Common myeloid progenitor, CD34-positive (primary cell): ENCODE results near the gene VWC2L. TPM values are rescaled to one million over a fixed set of nuclear protein-coding genes. Genes with fewer than 3 reads are reported as not detected.
A peak's percentile ranks its signal among the peaks of the same experiment; 100 is the strongest.

Experiments used
- CTCF ChIA-PET: fragments of 350-600 bp; sonication (Branson Sonifier 250); formaldehyde crosslinking; loops from one replicate; lab custom pipeline; 2021; ENCODE audit warnings: antibody characterized with exemption; lab: Charles Lee
- POLR2A ChIA-PET: fragments of 350-600 bp; sonication (Branson Sonifier 250); formaldehyde crosslinking; loops from one replicate; lab custom pipeline; 2021; ENCODE audit warnings: antibody characterized with exemption; lab: Charles Lee
- DNase-seq, 3 donors: peaks; one replicate each; pipeline versions ENCODE4 v3.0.0 to v3.0.0-alpha.2; 2013
- H3K27ac ChIP-seq, 2 experiments: 1 replicate in 1 of 2; 2 replicates in 1 of 2; pipeline ENCODE4 v1.7.0; 2013; ENCODE audit warnings: inconsistent platforms in 2 of 2, low read length in 2 of 2, mild to moderate bottlenecking in 2 of 2, low read depth in 1 of 2, moderate library complexity in 1 of 2; ENCODE audit not compliant: severe bottlenecking in 2 of 2, insufficient read depth in 1 of 2, poor library complexity in 1 of 2
- H3K27me3 ChIP-seq, 5 experiments: replicated peaks in 2 of 5; 1 replicate in 3 of 5; 2 replicates in 2 of 5; pipeline versions ENCODE4 v1.6.1 to v1.7.0; 2013; ENCODE audit warnings: low read length in 4 of 5, mild to moderate bottlenecking in 2 of 5, moderate library complexity in 2 of 5, inconsistent platforms in 1 of 5; ENCODE audit not compliant: insufficient read depth in 5 of 5, control insufficient read depth in 4 of 5
- H3K36me3 ChIP-seq, 4 experiments: 1 replicate in 2 of 4; 2 replicates in 2 of 4; pipeline versions ENCODE4 v1.6.1 to v1.7.0; 2013; ENCODE audit warnings: low read length in 3 of 4, control low read depth in 1 of 4, mild to moderate bottlenecking in 1 of 4; ENCODE audit not compliant: control insufficient read depth in 4 of 4, insufficient read depth in 4 of 4
- H3K4me1 ChIP-seq, 4 experiments: 1 replicate in 3 of 4; 2 replicates in 1 of 4; pipeline versions ENCODE4 v1.6.1 to v1.7.1; 2013; ENCODE audit warnings: low read length in 3 of 4, mild to moderate bottlenecking in 3 of 4, control low read depth in 1 of 4, inconsistent platforms in 1 of 4, moderate library complexity in 1 of 4; ENCODE audit not compliant: control insufficient read depth in 4 of 4, insufficient read depth in 4 of 4; ENCODE audit errors: control extremely low read depth in 1 of 4
- H3K4me3 ChIP-seq, 7 experiments: 1 replicate in 4 of 7; 2 replicates in 3 of 7; pipeline versions ENCODE4 v1.5.1 to v1.7.0; 2013; ENCODE audit warnings: mild to moderate bottlenecking in 7 of 7, low read length in 6 of 7, moderate library complexity in 6 of 7, inconsistent platforms in 2 of 7, low read depth in 2 of 7, control low read depth in 1 of 7; ENCODE audit not compliant: insufficient read depth in 4 of 7, control insufficient read depth in 1 of 7; ENCODE audit errors: extremely low read depth in 1 of 7
- H3K9me3 ChIP-seq, 5 experiments: 1 replicate in 4 of 5; 2 replicates in 1 of 5; pipeline versions ENCODE4 v1.6.1 to v1.7.1; 2013; ENCODE audit warnings: low read length in 4 of 5, mild to moderate bottlenecking in 2 of 5, inconsistent platforms in 1 of 5, low read depth in 1 of 5, moderate library complexity in 1 of 5; ENCODE audit not compliant: control insufficient read depth in 4 of 5, insufficient read depth in 2 of 5; ENCODE audit errors: control extremely low read depth in 1 of 5
- WGBS: methylation state at CpG from one replicate; pipeline ENCODE4 v1.1.5; 2013; ENCODE audit not compliant: insufficient coverage; 5-methylcytosine and 5-hydroxymethylcytosine counted together
- polyA plus RNA-seq: library from polyadenylated mRNA; unstranded; fragments of 120-200 nt; gene quantifications from one replicate; pipeline ENCODE4 v1.2.1, GENCODE V29; 2013

Gene VWC2L
- polyA plus RNA-seq, result 0.03 TPM

DNA sequence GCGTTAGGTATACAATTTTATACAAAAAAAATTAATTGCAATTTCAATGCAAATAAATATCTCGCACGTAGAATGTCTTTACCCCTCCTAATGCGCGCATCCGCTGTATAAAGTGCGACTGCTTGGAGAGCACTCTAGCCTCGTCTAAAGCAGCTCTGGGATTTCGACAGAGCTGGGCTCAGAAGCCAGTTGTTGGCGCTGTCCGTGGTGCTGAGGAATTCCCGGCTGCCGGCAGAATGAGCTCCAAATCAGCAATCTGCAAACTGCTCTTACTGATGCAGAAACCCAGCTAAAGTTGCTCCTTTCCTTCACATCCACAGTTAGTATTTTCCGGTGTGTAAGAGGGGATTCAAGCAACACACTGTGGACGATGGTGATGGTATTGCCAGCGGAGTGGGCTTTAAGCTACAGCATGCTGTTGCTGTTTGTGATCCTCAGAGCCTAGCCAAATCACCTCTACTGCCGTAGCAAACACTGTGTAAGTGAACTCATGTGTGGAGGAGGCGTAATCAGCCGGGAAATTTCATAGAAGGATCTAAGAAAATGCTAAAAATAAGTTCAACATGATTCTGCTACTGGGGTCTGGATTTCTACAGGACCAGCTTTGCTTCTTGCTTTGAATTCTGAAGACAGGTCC, at the start of gene VWC2L:
TSS of gene VWC2L (plus strand) at position 137 of the 637 bp plus-strand sequence. CDS start 3,140 bp downstream, outside the sequence.
- H3K36me3 ChIP-seq, result no peaks in the 10 kb centered on the region
- H3K9me3 ChIP-seq, result no peaks in the 10 kb centered on the region
- peaks cover 0 to 2% (median 0%) of the 10 kb centered on the region in 5 experiments for H3K27me3 ChIP-seq
- ChIA-PET POLR2A (no interaction called here), CTCF (no interaction called here)
- DNase-seq, result peak; percentile 26 to 71 (median 66)
- H3K27ac ChIP-seq, result no peak within 1 kb of the TSS
- WGBS, result 19% methylated on average over 17 of the region's 19 CpGs
- no peak within 1 kb of the TSS for H3K4me3 ChIP-seq
- H3K4me1 ChIP-seq, result no peaks in the 10 kb centered on the region

DNA sequence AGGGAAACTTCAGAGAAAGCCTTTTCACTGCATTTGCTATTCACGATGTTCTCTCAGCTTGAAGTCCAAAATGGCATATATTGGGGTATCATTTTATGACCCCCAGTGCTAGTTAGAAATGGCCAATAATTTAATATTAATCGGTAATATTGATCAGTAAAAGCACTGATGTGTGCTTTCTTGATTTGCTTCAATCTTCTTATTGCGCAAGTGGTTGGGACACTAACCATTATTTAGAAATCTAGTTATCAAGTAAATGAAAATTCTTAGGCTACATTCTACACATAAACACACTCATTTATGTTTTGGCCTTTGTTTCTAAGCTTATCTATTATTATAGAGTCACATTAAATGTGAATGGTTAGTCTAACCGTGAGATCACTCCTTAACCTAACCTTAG, 49.7 kb upstream of the VWC2L start:
- ChIA-PET POLR2A (no interaction called here), CTCF (no interaction called here)
- Histone ChIP-seq H3K27me3 (no peaks in the 10 kb centered on the region), H3K36me3 (no peaks in the 10 kb centered on the region), H3K9me3 (no peaks in the 10 kb centered on the region), H3K4me3 (no peak overlapping the region), H3K4me1 (no peaks in the 10 kb centered on the region), H3K27ac (no peak overlapping the region)
- DNase-seq, result no peak
- 100% methylated on average over 1 of the region's 4 CpGs for WGBS

DNA sequence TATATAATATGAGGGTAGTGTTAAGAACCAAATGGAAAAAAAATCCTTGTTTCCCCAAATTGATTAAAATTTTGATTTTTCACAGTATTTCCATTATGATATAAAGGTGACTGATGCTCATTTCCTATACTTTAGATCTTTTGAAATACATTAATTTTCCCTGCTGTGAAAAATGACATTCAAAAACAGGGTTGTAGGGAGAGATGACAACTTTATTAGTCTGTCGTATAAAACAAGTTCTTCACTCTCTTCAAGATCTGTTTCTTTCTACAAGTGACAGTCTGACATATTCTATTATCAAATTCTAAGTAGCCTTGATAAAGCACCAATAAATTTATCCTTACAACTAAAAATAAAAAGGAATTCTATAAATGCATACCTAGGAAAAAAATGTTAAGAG, 45.3 kb upstream of the VWC2L start:
- DNase-seq, result no peak
- CTCF ChIA-PET, result no interaction called here
- H3K27ac ChIP-seq, result no peak overlapping the region
- no peak overlapping the region for H3K4me3 ChIP-seq
- H3K27me3 ChIP-seq, result no peaks in the 10 kb centered on the region
- H3K9me3 ChIP-seq, result no peaks in the 10 kb centered on the region
- H3K36me3 ChIP-seq, result no peaks in the 10 kb centered on the region
- POLR2A ChIA-PET, result no interaction called here
- no peaks in the 10 kb centered on the region for H3K4me1 ChIP-seq
- no CpG with 5 or more reads among the region's 1 CpG for WGBS

GRCh38 chr2:214367171-214367570, 43.7 kb upstream of the VWC2L start:
- H3K27me3 ChIP-seq, result no peaks in the 10 kb centered on the region
- H3K36me3 ChIP-seq, result no peaks in the 10 kb centered on the region
- 100% methylated on average over 1 of the region's 3 CpGs for WGBS
- H3K4me1 ChIP-seq, result no peaks in the 10 kb centered on the region
- POLR2A ChIA-PET, result no interaction called here
- no peak overlapping the region for H3K4me3 ChIP-seq
- H3K27ac ChIP-seq, result no peak overlapping the region
- CTCF ChIA-PET, result no interaction called here
- no peak for DNase-seq
- peaks cover 0 to 2% (median 0%) of the 10 kb centered on the region in 5 experiments for H3K9me3 ChIP-seq

DNA sequence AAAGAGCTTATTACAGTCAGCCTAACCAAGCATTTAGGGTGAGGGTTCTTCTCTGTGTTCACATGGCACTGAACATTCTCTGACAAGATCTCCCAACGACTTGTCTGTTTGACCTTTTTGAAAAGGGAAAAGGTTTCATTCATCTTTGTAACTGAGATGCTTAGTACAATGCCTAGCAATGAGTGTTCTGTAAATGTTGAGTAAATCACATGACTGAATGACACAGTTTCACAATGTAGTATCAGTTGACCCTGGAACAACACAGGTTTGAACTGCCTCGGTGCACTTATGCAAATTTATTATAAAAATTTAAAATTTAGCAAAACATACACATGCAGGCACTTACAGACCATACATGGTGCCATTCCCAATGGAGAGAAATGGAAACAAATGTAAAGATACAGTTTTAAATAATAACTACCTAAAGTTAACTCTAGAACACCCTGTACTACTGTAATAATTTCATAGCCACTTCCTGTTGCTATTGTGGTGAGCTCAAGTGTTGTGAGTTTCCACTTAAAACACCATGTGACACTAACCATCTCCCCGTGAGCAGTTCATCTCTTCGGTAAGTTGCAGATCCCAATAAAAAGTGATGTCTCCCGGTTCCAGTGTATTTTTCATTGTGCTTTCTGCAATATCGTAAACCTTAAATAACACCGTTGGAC, 34.1 kb upstream of the VWC2L start:
- Histone ChIP-seq H3K27me3 (no peaks in the 10 kb centered on the region), H3K4me1 (no peaks in the 10 kb centered on the region), H3K9me3 (no peaks in the 10 kb centered on the region), H3K4me3 (no peak overlapping the region), H3K36me3 (no peaks in the 10 kb centered on the region), H3K27ac (no peak overlapping the region)
- POLR2A ChIA-PET, result no interaction called here
- CTCF ChIA-PET, result no interaction called here
- no peak for DNase-seq
- 100% methylated on average over 5 of the region's 7 CpGs for WGBS

- H3K27me3 ChIP-seq, result no peaks in the 10 kb centered on the region
- no peak overlapping the region for H3K27ac ChIP-seq
- WGBS, result 100% methylated on average over 2 of the region's 5 CpGs
- H3K36me3 ChIP-seq, result no peaks in the 10 kb centered on the region
- H3K4me3 ChIP-seq, result no peak overlapping the region
- CTCF ChIA-PET, result no interaction called here
- no peak for DNase-seq
- no peaks in the 10 kb centered on the region for H3K9me3 ChIP-seq
- no peaks in the 10 kb centered on the region for H3K4me1 ChIP-seq
- POLR2A ChIA-PET, result no interaction called here
These were observed 33.6 kb upstream of the VWC2L start for GRCh38 chr2:214377286-214377624.

- WGBS, result 90% methylated on average over 3 of the region's 3 CpGs
- Histone ChIP-seq H3K27me3 (no peaks in the 10 kb centered on the region), H3K4me1 (no peaks in the 10 kb centered on the region), H3K4me3 (no peak overlapping the region), H3K36me3 (no peaks in the 10 kb centered on the region), H3K9me3 (no peaks in the 10 kb centered on the region), H3K27ac (no peak overlapping the region)
- ChIA-PET CTCF (no interaction called here), POLR2A (no interaction called here)
- no peak for DNase-seq
These were observed 32.3 kb upstream of the VWC2L start for GRCh38 chr2:214378455-214379103.
